HepG2 (cell line): ENCODE results near the gene PTPN14.

Source experiments
- KDM5A ChIP-seq: fragments of 200-600 bp; sonication (generic); IDR thresholded peaks from 2 replicates; pipeline ENCODE4 v1.7.0; 2018; ENCODE audit warnings: antibody characterized with exemption, mild to moderate bottlenecking, low read length, borderline replicate concordance
- NR2C2 ChIP-seq: sonication (generic); formaldehyde crosslinking; IDR thresholded peaks from 2 replicates; pipeline ENCODE4 v1.4.0; 2020; ENCODE audit warnings: missing genetic modification reagents, mild to moderate bottlenecking, moderate library complexity, borderline replicate concordance
- SYNCRIP ChIP-seq: fragments of 200-400 bp; formaldehyde crosslinking; IDR thresholded peaks from 2 replicates; pipeline ENCODE4 v1.6.1; 2018; ENCODE audit warnings: mild to moderate bottlenecking, low read depth, low read length; ENCODE audit not compliant: insufficient read depth
- TF ChIP-seq, protein P1 (sequence below): sonication (generic); formaldehyde crosslinking; conservative IDR thresholded peaks from 2 replicates; pipeline ENCODE4 v1.4.0; 2020; ENCODE audit warnings: missing genetic modification reagents
- TF ChIP-seq, protein P2 (sequence below): sonication (generic); formaldehyde crosslinking; IDR thresholded peaks from 2 replicates; pipeline ENCODE4 v1.4.0; 2020; ENCODE audit warnings: missing genetic modification reagents
- TF ChIP-seq, protein P3 (sequence below): sonication (generic); formaldehyde crosslinking; IDR thresholded peaks from 2 replicates; pipeline ENCODE4 v1.4.0; 2020; ENCODE audit warnings: missing genetic modification reagents, borderline replicate concordance

DNA sequence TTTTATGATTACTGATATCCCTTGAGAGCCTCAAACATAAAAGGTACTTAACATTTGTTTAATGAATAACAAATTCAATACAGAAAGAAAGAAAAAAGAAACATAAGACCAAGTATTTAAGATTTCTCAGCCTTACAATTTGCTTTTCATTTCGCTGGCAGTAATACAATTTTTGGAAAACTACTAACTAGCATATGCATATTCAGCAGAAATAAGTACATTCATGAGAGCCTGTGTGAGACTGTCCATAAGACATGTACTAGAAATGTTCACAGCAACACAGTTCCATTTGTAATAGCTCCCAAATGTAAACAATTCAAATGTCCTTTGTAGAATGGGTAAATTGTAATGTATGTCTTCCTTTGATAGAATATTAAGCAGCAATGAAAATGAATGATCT lies 119.2 kb downstream of the PTPN14 start:
- TF ChIP-seq, protein P1, sequence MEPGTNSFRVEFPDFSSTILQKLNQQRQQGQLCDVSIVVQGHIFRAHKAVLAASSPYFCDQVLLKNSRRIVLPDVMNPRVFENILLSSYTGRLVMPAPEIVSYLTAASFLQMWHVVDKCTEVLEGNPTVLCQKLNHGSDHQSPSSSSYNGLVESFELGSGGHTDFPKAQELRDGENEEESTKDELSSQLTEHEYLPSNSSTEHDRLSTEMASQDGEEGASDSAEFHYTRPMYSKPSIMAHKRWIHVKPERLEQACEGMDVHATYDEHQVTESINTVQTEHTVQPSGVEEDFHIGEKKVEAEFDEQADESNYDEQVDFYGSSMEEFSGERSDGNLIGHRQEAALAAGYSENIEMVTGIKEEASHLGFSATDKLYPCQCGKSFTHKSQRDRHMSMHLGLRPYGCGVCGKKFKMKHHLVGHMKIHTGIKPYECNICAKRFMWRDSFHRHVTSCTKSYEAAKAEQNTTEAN (CRISPR knock-in tag), result no peak
- TF ChIP-seq, protein P2, sequence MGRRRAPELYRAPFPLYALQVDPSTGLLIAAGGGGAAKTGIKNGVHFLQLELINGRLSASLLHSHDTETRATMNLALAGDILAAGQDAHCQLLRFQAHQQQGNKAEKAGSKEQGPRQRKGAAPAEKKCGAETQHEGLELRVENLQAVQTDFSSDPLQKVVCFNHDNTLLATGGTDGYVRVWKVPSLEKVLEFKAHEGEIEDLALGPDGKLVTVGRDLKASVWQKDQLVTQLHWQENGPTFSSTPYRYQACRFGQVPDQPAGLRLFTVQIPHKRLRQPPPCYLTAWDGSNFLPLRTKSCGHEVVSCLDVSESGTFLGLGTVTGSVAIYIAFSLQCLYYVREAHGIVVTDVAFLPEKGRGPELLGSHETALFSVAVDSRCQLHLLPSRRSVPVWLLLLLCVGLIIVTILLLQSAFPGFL (CRISPR knock-in tag), result no peak
- no peak for TF ChIP-seq SYNCRIP
- TF ChIP-seq, protein P3, sequence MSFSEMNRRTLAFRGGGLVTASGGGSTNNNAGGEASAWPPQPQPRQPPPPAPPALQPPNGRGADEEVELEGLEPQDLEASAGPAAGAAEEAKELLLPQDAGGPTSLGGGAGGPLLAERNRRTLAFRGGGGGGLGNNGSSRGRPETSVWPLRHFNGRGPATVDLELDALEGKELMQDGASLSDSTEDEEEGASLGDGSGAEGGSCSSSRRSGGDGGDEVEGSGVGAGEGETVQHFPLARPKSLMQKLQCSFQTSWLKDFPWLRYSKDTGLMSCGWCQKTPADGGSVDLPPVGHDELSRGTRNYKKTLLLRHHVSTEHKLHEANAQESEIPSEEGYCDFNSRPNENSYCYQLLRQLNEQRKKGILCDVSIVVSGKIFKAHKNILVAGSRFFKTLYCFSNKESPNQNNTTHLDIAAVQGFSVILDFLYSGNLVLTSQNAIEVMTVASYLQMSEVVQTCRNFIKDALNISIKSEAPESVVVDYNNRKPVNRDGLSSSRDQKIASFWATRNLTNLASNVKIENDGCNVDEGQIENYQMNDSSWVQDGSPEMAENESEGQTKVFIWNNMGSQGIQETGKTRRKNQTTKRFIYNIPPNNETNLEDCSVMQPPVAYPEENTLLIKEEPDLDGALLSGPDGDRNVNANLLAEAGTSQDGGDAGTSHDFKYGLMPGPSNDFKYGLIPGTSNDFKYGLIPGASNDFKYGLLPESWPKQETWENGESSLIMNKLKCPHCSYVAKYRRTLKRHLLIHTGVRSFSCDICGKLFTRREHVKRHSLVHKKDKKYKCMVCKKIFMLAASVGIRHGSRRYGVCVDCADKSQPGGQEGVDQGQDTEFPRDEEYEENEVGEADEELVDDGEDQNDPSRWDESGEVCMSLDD (CRISPR knock-in tag), result no peak
- no peak for TF ChIP-seq NR2C2 (CRISPR knock-in tag)
- no peak for TF ChIP-seq KDM5A
